ENCODE measurements around the gene MAP3K3.

The MAP3K3 gene

GRCh38 chr17:63621684-63622573 lies at the start of gene MAP3K3:
MAP3K3 (plus strand) TSS chr17:63622417; CDS start chr17:63622760, 343 bp downstream.
- Mint-ChIP-seq H3K4me3 (peak within 1 kb of the TSS; percentile 95), H3K4me1 (peaks cover 33% of the 10 kb centered on the region), H3K36me3 (peaks cover 13% of the 10 kb centered on the region), H3K27ac (peak within 1 kb of the TSS; percentile 89), H3K9me3 (no peaks in the 10 kb centered on the region)
- DNase-seq (ENCODE audit: low spot score in 2 of 2) (peak; percentile 82 to 97), ATAC-seq (peak; percentile 92)

DNA sequence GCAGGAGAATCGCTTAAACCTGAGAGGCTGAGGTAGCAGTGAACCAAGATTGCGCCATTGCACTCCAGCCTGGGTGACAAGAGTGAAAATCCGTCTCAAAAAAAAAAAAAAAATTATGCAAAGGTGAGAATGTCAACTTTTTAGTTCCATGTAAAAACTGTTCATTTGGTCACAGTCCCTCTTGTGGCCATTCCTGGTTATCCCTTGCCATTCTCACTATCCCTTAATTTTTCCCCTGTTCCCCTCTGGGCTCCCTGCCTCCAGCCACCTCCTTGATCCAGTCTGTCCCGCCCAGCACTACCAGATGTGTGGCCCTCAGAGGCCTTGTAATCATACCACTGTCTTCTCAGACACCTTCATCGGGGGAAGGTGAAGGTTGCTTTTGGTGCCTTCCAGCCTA lies 48.6 kb upstream of the MAP3K3 start:
- no peak overlapping the region for H3K4me3 Mint-ChIP-seq
- H3K36me3 Mint-ChIP-seq: peaks cover 22% of the 10 kb centered on the region
- peaks cover 43% of the 10 kb centered on the region for H3K4me1 Mint-ChIP-seq
- no peak for DNase-seq (ENCODE audit: low spot score in 2 of 2)
- no peaks in the 10 kb centered on the region for H3K9me3 Mint-ChIP-seq
- H3K27ac Mint-ChIP-seq: peak overlapping the region; percentile 70
- no peak for ATAC-seq

GRCh38 chr17:63578027-63578768 lies 44.0 kb upstream of the MAP3K3 start:
- H3K4me3 Mint-ChIP-seq: no peak overlapping the region
- peak overlapping the region; percentile 34 for H3K27ac Mint-ChIP-seq
- peaks cover 27% of the 10 kb centered on the region for H3K4me1 Mint-ChIP-seq
- DNase-seq (ENCODE audit: low spot score in 2 of 2): no peak
- H3K36me3 Mint-ChIP-seq: peaks cover 56% of the 10 kb centered on the region
- no peak for ATAC-seq
- H3K9me3 Mint-ChIP-seq: no peaks in the 10 kb centered on the region

DNA sequence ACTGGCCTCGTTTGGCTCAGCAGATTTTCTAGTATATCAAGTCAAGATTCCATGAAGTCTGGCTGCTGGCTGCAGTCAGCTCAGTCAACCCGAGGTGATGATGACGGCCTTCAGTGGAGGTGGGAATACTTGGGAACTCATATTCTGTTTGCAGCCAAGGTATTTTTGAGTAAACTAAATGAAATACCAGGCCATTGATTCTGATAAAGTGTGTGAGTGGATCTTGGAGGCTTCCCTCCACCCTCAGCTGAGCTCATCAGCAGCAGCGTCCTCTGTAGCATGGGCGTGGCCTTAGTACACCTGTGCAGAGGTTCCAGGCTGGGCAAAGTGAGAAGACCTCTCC lies 43.5 kb upstream of the MAP3K3 start:
- H3K36me3 Mint-ChIP-seq: peaks cover 61% of the 10 kb centered on the region
- no peak overlapping the region for H3K4me3 Mint-ChIP-seq
- H3K9me3 Mint-ChIP-seq: no peaks in the 10 kb centered on the region
- H3K27ac Mint-ChIP-seq: peak overlapping the region; percentile 34
- no peak for ATAC-seq
- H3K4me1 Mint-ChIP-seq: peaks cover 26% of the 10 kb centered on the region
- no peak for DNase-seq (ENCODE audit: low spot score in 2 of 2)

GRCh38 chr17:63579633-63580032 lies 42.6 kb upstream of the MAP3K3 start:
- H3K4me3 Mint-ChIP-seq: no peak overlapping the region
- DNase-seq (ENCODE audit: low spot score in 2 of 2): no peak
- H3K36me3 Mint-ChIP-seq: peaks cover 70% of the 10 kb centered on the region
- H3K9me3 Mint-ChIP-seq: no peaks in the 10 kb centered on the region
- peaks cover 21% of the 10 kb centered on the region for H3K4me1 Mint-ChIP-seq
- no peak overlapping the region for H3K27ac Mint-ChIP-seq
- no peak for ATAC-seq

- Mint-ChIP-seq H3K36me3 (peaks cover 99% of the 10 kb centered on the region), H3K4me1 (peaks cover 29% of the 10 kb centered on the region), H3K9me3 (no peaks in the 10 kb centered on the region), H3K4me3 (no peak overlapping the region), H3K27ac (no peak overlapping the region)
- DNase-seq (ENCODE audit: low spot score in 2 of 2) (no peak), ATAC-seq (no peak)
These were observed 34.4 kb upstream of the MAP3K3 start for GRCh38 chr17:63587770-63588169.

- no peak for DNase-seq (ENCODE audit: low spot score in 2 of 2)
- H3K27ac Mint-ChIP-seq: peak overlapping the region; percentile 80
- peaks cover 33% of the 10 kb centered on the region for H3K4me1 Mint-ChIP-seq
- H3K4me3 Mint-ChIP-seq: no peak overlapping the region
- H3K9me3 Mint-ChIP-seq: no peaks in the 10 kb centered on the region
- no peak for ATAC-seq
- peaks cover 99% of the 10 kb centered on the region for H3K36me3 Mint-ChIP-seq
These were observed 33.4 kb upstream of the MAP3K3 start for GRCh38 chr17:63588797-63589196.

DNA sequence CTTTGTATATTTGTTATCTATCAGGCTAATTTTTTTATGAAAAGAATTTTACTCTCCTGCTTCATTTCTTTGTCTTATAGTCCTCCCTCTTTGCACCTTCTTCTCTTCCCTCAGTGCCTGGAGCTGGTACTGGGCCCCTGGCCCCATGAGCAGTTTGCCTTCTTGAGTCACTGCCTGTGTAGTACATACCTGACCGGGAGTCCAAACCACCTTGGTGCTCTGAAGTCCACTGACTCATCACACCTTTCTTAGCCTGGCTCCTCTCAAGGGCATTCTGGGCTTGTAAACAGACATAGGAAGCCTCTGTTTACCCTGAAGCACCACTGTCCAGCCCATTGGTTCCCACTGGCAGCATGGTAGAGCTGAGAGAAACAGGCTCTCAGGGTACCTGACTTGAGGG lies 32.6 kb upstream of the MAP3K3 start:
- no peak for ATAC-seq
- Mint-ChIP-seq H3K4me3 (no peak overlapping the region), H3K27ac (peak overlapping the region; percentile 80), H3K36me3 (peaks cover 99% of the 10 kb centered on the region), H3K4me1 (peaks cover 32% of the 10 kb centered on the region), H3K9me3 (no peaks in the 10 kb centered on the region)
- no peak for DNase-seq (ENCODE audit: low spot score in 2 of 2)

- H3K4me1 Mint-ChIP-seq: peaks cover 32% of the 10 kb centered on the region
- no peak for DNase-seq (ENCODE audit: low spot score in 2 of 2)
- H3K4me3 Mint-ChIP-seq: no peak overlapping the region
- no peak for ATAC-seq
- peaks cover 75% of the 10 kb centered on the region for H3K36me3 Mint-ChIP-seq
- H3K27ac Mint-ChIP-seq: peak overlapping the region; percentile 56
- no peaks in the 10 kb centered on the region for H3K9me3 Mint-ChIP-seq
These were observed 29.4 kb upstream of the MAP3K3 start for GRCh38 chr17:63592797-63593196.

DNA sequence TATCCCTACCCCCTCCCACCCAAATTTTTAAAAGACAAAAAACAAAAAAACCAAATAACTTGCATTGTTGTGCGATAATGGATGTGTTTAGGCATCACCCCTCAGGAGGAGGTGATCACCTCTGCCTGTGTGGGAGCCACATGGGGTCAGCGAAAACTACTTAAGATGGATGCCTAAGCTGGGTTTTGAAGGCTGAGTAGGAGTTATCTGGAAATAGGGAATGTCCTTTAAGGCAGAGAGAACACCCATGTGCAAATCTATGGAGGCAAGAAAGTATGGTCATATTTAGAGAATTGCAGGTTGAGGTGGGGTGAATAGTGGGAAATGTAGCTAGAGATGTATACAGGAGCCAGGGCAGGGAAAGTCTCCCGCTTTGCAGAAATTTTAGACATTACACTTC lies 27.1 kb upstream of the MAP3K3 start:
- no peak overlapping the region for H3K27ac Mint-ChIP-seq

GRCh38 chr17:63596856-63597586 lies 25.2 kb upstream of the MAP3K3 start:
- DNase-seq (ENCODE audit: low spot score in 2 of 2) (no peak), ATAC-seq (peak; percentile 59)
- H3K36me3 Mint-ChIP-seq: peaks cover 33% of the 10 kb centered on the region
- H3K9me3 Mint-ChIP-seq: no peaks in the 10 kb centered on the region
- peaks cover 48% of the 10 kb centered on the region for H3K4me1 Mint-ChIP-seq
- H3K27ac Mint-ChIP-seq: peak overlapping the region; percentile 18
- peak overlapping the region; percentile 8 for H3K4me3 Mint-ChIP-seq

More for the DNA sequence above, 27.1 kb upstream of the MAP3K3 start:
- DNase-seq (ENCODE audit: low spot score in 2 of 2): no peak
- Mint-ChIP-seq H3K36me3 (peaks cover 51% of the 10 kb centered on the region), H3K4me3 (no peak overlapping the region), H3K9me3 (no peaks in the 10 kb centered on the region), H3K4me1 (peaks cover 42% of the 10 kb centered on the region)
- ATAC-seq: no peak

DNA sequence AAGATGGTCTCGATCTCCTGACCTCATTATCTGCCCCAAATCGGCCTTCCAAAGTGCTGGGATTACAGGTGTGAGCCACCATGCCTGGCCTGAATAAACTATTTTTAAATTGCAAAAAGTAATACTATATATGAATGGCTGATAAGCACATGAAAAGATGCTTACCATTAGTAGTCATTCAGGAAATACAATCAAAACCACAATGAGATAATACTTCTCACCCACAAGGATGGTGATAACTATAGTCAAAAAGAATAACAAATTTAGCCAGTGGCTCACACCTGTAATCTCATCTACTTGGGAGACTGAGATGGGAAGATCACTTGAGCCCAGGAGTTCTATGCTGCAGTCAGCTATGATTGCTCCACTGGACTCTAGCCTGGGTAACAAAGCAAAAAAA lies 23.9 kb upstream of the MAP3K3 start:
- Mint-ChIP-seq H3K4me3 (no peak overlapping the region), H3K27ac (peak overlapping the region; percentile 18)

DNA sequence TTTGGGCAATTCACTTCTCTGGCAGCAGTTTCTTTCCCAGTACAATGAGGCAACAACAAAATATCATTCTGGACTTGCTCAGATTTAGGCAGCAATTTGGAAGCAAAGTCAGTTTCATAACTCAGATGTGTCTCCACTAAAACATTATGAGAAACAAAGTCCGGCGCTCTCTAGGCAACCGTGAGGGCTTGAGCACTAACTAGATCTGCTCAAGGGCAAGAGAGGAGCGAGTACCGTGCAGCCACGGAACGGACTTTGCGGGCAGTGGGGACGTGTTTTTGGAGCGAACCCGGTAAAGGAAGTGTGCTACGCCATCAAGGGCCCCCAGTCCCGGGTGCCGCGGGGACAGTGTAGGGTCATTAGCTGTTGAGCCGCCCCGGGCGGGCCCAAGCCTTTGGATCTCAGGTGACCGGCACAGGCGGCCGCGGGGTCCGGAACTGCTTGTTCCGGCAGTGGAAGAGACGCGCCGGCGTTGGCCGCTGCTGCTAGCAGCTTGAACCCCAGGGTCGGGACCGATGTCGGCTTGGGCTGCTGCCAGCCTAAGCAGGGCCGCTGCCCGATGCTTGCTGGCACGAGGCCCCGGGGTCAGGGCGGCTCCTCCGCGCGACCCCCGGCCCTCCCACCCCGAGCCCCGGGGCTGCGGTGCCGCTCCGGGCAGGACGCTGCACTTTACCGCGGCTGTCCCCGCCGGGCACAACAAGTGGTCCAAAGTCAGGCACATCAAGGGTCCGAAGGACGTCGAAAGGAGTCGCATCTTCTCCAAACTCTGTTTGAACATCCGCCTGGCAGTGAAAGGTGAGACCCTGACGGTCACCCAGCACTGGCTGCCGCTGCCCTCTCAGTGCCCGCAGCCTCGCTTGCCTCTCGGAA lies 21.4 kb upstream of the MAP3K3 start, which contains the start of gene TACO1:
Gene TACO1 (plus strand): TSS at position 327 of the 870 bp plus-strand sequence. CDS start 189 bp downstream, at position 516.
- peaks cover 37% of the 10 kb centered on the region for H3K4me1 Mint-ChIP-seq
- H3K36me3 Mint-ChIP-seq: peaks cover 27% of the 10 kb centered on the region
- H3K9me3 Mint-ChIP-seq: no peaks in the 10 kb centered on the region
- ATAC-seq: peak; percentile 92
- DNase-seq (ENCODE audit: low spot score in 2 of 2): peak; percentile 73 to 94
- H3K27ac Mint-ChIP-seq: peak within 1 kb of the TSS; percentile 94
- peak within 1 kb of the TSS; percentile 84 for H3K4me3 Mint-ChIP-seq

More for the DNA sequence above, 23.9 kb upstream of the MAP3K3 start:
- Mint-ChIP-seq H3K9me3 (no peaks in the 10 kb centered on the region), H3K4me1 (peaks cover 40% of the 10 kb centered on the region), H3K36me3 (peaks cover 23% of the 10 kb centered on the region)
- ATAC-seq (peak; percentile 76), DNase-seq (ENCODE audit: low spot score in 2 of 2) (no peak)
